Astrocyte (in vitro differentiated cells and primary cell): ENCODE data around the gene IL17A. TPM values are rescaled to one million over a fixed set of nuclear protein-coding genes. Genes with fewer than 3 reads are reported as not detected.

Source experiments
- DNase-seq: peaks from one replicate; pipeline ENCODE4 v3.0.0-alpha.2; 2010; ENCODE audit warnings: low read depth
- FAIRE-seq: peaks from 2 replicates; lab custom pipeline; 2011; peaks lifted over from hg19 to GRCh38; lab: Jason Lieb, UNC
- H2AFZ ChIP-seq: 2 replicates; pipeline ENCODE4 v1.6.0; 2012; ENCODE audit warnings: low read depth, low read length, inconsistent platforms
- H3K27ac ChIP-seq: 2 replicates; pipeline ENCODE4 v1.5.1; 2011; ENCODE audit warnings: low read depth, low read length, inconsistent platforms
- H3K27me3 ChIP-seq: 2 replicates; pipeline ENCODE4 v1.6.0; 2011; ENCODE audit warnings: low read length, inconsistent platforms; ENCODE audit not compliant: insufficient read depth
- H3K36me3 ChIP-seq: 2 replicates; pipeline ENCODE4 v1.5.1; 2011; ENCODE audit warnings: low read length, inconsistent platforms; ENCODE audit not compliant: insufficient read depth
- H3K4me1 ChIP-seq: 2 replicates; pipeline ENCODE4 v1.5.1; 2011; ENCODE audit warnings: low read length, inconsistent platforms; ENCODE audit not compliant: insufficient read depth
- H3K4me2 ChIP-seq: 2 replicates; pipeline ENCODE4 v1.6.0; 2012; ENCODE audit warnings: low read length, inconsistent platforms
- H3K4me3 ChIP-seq: 2 replicates; pipeline ENCODE4 v1.5.1; 2011; ENCODE audit warnings: low read depth, mild to moderate bottlenecking, low read length, inconsistent platforms; ENCODE audit not compliant: insufficient read depth
- H3K79me2 ChIP-seq: 2 replicates; pipeline ENCODE4 v1.6.0; 2012; ENCODE audit warnings: mild to moderate bottlenecking, low read length, inconsistent platforms; ENCODE audit not compliant: insufficient read depth
- H3K9ac ChIP-seq: 2 replicates; pipeline ENCODE4 v1.6.0; 2012; ENCODE audit warnings: mild to moderate bottlenecking, low read length, inconsistent platforms
- H3K9me3 ChIP-seq: 2 replicates; pipeline ENCODE4 v1.5.1; 2012; ENCODE audit warnings: low read depth, mild to moderate bottlenecking, low read length, inconsistent platforms; ENCODE audit not compliant: insufficient read depth
- H4K20me1 ChIP-seq: 2 replicates; pipeline ENCODE4 v1.6.0; 2012; ENCODE audit warnings: low read length, inconsistent platforms; ENCODE audit not compliant: insufficient read depth
- H3K27ac Mint-ChIP-seq: one replicate; pipeline ENCODE4 v1.8.0; 2021; ENCODE audit warnings: mild to moderate bottlenecking, mixed read lengths; ENCODE audit not compliant: unreplicated experiment
- H3K27me3 Mint-ChIP-seq: one replicate; pipeline ENCODE4 v1.8.0; 2021; ENCODE audit warnings: low read depth, mixed read lengths; ENCODE audit not compliant: unreplicated experiment
- H3K36me3 Mint-ChIP-seq: one replicate; pipeline ENCODE4 v1.8.0; 2021; ENCODE audit warnings: low read depth, mixed read lengths; ENCODE audit not compliant: unreplicated experiment
- H3K4me1 Mint-ChIP-seq: one replicate; pipeline ENCODE4 v1.8.0; 2021; ENCODE audit warnings: low read depth, mixed read lengths; ENCODE audit not compliant: unreplicated experiment
- H3K4me3 Mint-ChIP-seq: one replicate; pipeline ENCODE4 v1.8.0; 2021; ENCODE audit warnings: mild to moderate bottlenecking, moderate library complexity, mixed read lengths; ENCODE audit not compliant: unreplicated experiment
- H3K9me3 Mint-ChIP-seq: one replicate; pipeline ENCODE4 v1.8.0; 2021; ENCODE audit warnings: mild to moderate bottlenecking, mixed read lengths; ENCODE audit not compliant: unreplicated experiment
- CTCF ChIP-seq: IDR thresholded peaks from 2 replicates; pipeline ENCODE4 v1.5.1; 2011; ENCODE audit warnings: low read depth, mild to moderate bottlenecking, inconsistent platforms, low read length, moderate library complexity; ENCODE audit not compliant: insufficient read depth
- EZH2 ChIP-seq: IDR thresholded peaks from 2 replicates; pipeline ENCODE4 v1.6.1; 2012; ENCODE audit warnings: mild to moderate bottlenecking, low read length, inconsistent platforms; ENCODE audit not compliant: insufficient read depth
- total RNA-seq: library from RNA; stranded (reverse); gene quantifications from 2 replicates; pipeline ENCODE4 v1.2.1, GENCODE V29; 2021

Gene IL17A
- total RNA-seq, 1 donor from 2014 or later, result not detected

- H3K4me1 Mint-ChIP-seq, result no peaks in the 10 kb centered on the region
- no peak overlapping the region for H3K4me2 ChIP-seq
- DNase-seq, result no peak
- H3K79me2 ChIP-seq, result no peaks in the 10 kb centered on the region
- H3K27ac Mint-ChIP-seq, result no peak overlapping the region
- no peak overlapping the region for H3K9ac ChIP-seq
- H3K9me3 Mint-ChIP-seq, result no peaks in the 10 kb centered on the region
- no peak for FAIRE-seq
- H3K4me3 Mint-ChIP-seq, result no peak overlapping the region
- H3K27me3 ChIP-seq, result no peaks in the 10 kb centered on the region
- H2AFZ ChIP-seq, result no peak overlapping the region
- no peaks in the 10 kb centered on the region for H3K4me1 ChIP-seq
- H3K4me3 ChIP-seq, result no peak overlapping the region
- peaks cover 5% of the 10 kb centered on the region for H3K27me3 Mint-ChIP-seq
- no peak overlapping the region for H3K27ac ChIP-seq
- H3K36me3 Mint-ChIP-seq, result peaks cover 3% of the 10 kb centered on the region
- no peaks in the 10 kb centered on the region for H4K20me1 ChIP-seq
- H3K9me3 ChIP-seq, result no peaks in the 10 kb centered on the region
- no peak for TF ChIP-seq EZH2
- TF ChIP-seq CTCF, result no peak
- H3K36me3 ChIP-seq, result no peaks in the 10 kb centered on the region
Observed at GRCh38 chr6:52174118-52174517, 12.1 kb upstream of the IL17A start.

DNA sequence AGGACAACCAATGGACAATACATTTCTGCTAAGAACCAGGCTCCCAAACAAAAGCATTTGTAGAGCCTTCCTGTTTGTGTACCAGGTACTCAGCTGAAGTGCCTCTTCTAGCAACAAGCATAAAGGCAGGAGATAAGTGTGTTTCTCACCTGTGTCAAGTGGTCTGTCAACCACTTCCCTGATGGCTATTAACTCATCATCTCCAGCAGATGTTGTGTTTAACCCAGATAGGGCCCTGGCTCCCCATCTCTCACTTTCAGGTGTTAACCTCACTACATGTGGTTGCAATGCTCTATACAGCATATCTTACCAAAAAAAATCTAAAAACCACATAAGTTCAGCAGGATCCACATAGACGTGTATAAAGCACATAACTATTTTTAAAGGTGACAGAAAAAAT, 9.6 kb upstream of the IL17A start:
- Histone ChIP-seq H3K27me3 (no peaks in the 10 kb centered on the region), H3K27ac (no peak overlapping the region), H3K9ac (no peak overlapping the region), H3K9me3 (no peaks in the 10 kb centered on the region), H3K4me2 (no peak overlapping the region), H4K20me1 (no peaks in the 10 kb centered on the region), H3K4me3 (no peak overlapping the region), H2AFZ (no peak overlapping the region), H3K4me1 (no peaks in the 10 kb centered on the region), H3K79me2 (no peaks in the 10 kb centered on the region), H3K36me3 (no peaks in the 10 kb centered on the region)
- no peak overlapping the region for H3K27ac Mint-ChIP-seq
- TF ChIP-seq CTCF, result no peak
- TF ChIP-seq EZH2, result no peak
- H3K9me3 Mint-ChIP-seq, result no peaks in the 10 kb centered on the region
- H3K4me1 Mint-ChIP-seq, result no peaks in the 10 kb centered on the region
- peaks cover 2% of the 10 kb centered on the region for H3K27me3 Mint-ChIP-seq
- DNase-seq (no peak), FAIRE-seq (no peak)
- no peak overlapping the region for H3K4me3 Mint-ChIP-seq
- peaks cover 3% of the 10 kb centered on the region for H3K36me3 Mint-ChIP-seq

DNA sequence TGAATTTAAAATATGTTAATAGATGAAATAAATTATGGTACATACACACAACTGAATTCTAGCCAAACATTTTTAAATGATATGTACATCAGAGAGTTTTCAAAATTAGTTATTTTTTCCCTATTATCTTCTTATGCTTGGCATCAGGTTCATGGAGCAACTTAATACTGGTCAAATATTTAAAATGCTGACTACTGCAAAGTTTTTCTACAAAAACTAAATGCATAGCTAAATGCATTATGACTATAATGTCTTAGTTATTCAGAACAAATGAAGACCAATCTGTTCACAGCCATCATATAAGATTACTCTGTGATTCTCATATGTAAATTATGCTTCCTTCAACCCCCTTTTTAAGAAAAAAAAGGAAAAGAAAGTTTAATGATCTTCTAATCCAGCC, 8.2 kb upstream of the IL17A start:
- peaks cover 2% of the 10 kb centered on the region for H3K27me3 Mint-ChIP-seq
- FAIRE-seq (no peak), DNase-seq (no peak)

More for the DNA sequence above, 8.2 kb upstream of the IL17A start:
- Histone ChIP-seq H3K4me2 (no peak overlapping the region), H4K20me1 (no peaks in the 10 kb centered on the region), H3K9me3 (no peaks in the 10 kb centered on the region), H3K4me1 (no peaks in the 10 kb centered on the region), H3K79me2 (no peaks in the 10 kb centered on the region), H3K27ac (no peak overlapping the region), H3K4me3 (no peak overlapping the region), H2AFZ (no peak overlapping the region), H3K9ac (no peak overlapping the region), H3K36me3 (no peaks in the 10 kb centered on the region), H3K27me3 (no peaks in the 10 kb centered on the region)
- no peaks in the 10 kb centered on the region for H3K4me1 Mint-ChIP-seq
- H3K4me3 Mint-ChIP-seq, result no peak overlapping the region
- peaks cover 3% of the 10 kb centered on the region for H3K36me3 Mint-ChIP-seq
- no peak overlapping the region for H3K27ac Mint-ChIP-seq
- no peaks in the 10 kb centered on the region for H3K9me3 Mint-ChIP-seq
- TF ChIP-seq EZH2 (no peak), CTCF (no peak)
